GM10248 (cell line): Measurements from ENCODE around the gene MPST.
A peak's percentile ranks its signal among the peaks of the same experiment; 100 is the strongest.

Experiments used
- CTCF ChIA-PET: fragments of 300-600 bp; sonication (Branson Sonifier 250); formaldehyde crosslinking; extraction: SDS; loops from one replicate; lab custom pipeline; 2021; ENCODE audit warnings: antibody characterized with exemption; lab: Yijun Ruan, JAX
- POLR2A ChIA-PET: fragments of 350-650 bp; sonication (Branson Sonifier 250); formaldehyde crosslinking; extraction: SDS; loops from one replicate; lab custom pipeline; 2020; ENCODE audit warnings: antibody characterized with exemption; lab: Yijun Ruan, JAX
- DNase-seq: peaks from one replicate; pipeline ENCODE4 v3.0.0; 2012; ENCODE audit errors: extremely low spot score
- TF ChIP-seq, protein P1 (sequence below): IDR thresholded peaks from 2 replicates; pipeline ENCODE4 v1.5.1; 2012; ENCODE audit warnings: mild to moderate bottlenecking, low read depth; ENCODE audit errors: extremely low read depth, missing control alignments, control extremely low read depth

MPST gene

DNA sequence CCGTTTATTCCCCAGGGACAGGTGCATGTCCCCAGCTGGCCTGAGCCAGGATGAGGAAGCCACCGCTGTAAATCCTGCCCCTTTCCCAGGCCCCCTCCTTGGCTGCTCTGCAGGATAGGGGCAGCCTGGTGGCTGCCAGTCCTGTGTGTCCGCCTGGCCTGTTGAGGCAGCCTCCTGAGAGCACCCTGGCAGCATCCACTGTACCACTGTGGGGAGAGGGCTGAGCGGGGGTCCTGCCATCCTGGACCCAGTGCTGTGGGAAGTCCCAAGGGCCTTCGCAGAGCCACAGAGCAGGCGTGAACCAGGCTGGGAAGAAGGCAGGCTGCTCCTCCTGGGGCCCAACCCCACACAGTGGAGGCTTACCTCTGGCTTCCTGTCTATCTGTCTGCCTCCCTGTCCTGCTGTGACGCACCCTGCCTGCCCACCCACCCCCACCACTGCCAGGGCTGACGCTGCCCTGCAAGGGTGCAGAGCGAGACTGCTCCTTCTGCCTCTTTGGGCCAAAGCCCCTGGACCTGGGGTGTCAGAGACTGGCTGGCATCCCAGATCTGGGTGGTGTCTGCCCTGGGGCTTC is 40.4 kb downstream of the MPST start:
- no peak for DNase-seq
- CTCF ChIA-PET: interaction anchor here (2.0 to 2.1 kb wide), 2 partner anchors 15 to 17 kb away, joined by 4 to 7 read pairs; no protein-coding TSS in a partner anchor
- POLR2A ChIA-PET: no interaction called here
- TF ChIP-seq, protein P1, sequence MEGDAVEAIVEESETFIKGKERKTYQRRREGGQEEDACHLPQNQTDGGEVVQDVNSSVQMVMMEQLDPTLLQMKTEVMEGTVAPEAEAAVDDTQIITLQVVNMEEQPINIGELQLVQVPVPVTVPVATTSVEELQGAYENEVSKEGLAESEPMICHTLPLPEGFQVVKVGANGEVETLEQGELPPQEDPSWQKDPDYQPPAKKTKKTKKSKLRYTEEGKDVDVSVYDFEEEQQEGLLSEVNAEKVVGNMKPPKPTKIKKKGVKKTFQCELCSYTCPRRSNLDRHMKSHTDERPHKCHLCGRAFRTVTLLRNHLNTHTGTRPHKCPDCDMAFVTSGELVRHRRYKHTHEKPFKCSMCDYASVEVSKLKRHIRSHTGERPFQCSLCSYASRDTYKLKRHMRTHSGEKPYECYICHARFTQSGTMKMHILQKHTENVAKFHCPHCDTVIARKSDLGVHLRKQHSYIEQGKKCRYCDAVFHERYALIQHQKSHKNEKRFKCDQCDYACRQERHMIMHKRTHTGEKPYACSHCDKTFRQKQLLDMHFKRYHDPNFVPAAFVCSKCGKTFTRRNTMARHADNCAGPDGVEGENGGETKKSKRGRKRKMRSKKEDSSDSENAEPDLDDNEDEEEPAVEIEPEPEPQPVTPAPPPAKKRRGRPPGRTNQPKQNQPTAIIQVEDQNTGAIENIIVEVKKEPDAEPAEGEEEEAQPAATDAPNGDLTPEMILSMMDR: no peak

DNA sequence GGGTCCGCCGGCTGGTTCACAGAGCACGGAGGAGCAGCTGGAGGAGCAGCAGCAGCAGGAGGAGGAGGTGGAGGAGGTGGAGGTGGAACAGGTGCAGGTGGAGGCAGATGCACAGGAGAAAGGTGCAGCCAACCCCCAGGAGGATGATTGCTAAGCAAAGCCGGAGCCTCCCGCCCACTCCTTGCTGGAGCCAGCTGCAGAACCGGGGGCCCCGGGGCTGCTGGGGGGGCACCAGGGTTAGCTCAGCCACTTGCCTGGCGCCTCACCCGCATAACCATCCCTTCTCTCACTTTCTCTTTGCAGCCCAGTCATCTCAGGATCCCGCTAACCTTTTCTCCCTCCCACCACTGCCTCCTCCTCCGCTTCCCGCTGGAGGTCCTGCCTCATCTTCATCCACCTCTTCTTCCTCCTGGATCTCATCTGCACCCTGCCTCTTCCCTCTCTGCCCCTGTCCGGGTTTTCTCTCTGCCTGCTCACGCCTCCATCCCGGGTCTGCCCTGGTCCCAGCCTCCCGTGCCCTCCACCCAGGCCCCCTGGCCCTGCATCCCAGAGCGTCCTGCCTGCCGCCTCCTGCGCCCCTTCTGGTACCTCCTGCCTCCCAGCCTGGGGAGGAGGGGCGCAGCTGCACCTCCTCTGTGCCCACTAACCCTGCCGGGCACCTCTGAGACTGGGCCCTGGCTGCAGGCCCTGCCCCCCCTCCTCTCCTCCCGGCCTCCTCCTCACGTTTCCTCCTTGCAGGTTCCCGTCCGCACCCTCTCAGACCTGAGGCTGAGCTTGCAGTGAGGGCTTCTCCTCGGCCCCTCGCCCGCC is 41.5 kb downstream of the MPST start:
- ChIA-PET CTCF (interaction anchor here (0.9 to 2.1 kb wide), 3 partner anchors 16 to 200 kb away, joined by 3 to 7 read pairs (median 5); no protein-coding TSS in a partner anchor), POLR2A (no interaction called here)
- DNase-seq: peak; percentile 70
- TF ChIP-seq, protein P1: no peak

DNA sequence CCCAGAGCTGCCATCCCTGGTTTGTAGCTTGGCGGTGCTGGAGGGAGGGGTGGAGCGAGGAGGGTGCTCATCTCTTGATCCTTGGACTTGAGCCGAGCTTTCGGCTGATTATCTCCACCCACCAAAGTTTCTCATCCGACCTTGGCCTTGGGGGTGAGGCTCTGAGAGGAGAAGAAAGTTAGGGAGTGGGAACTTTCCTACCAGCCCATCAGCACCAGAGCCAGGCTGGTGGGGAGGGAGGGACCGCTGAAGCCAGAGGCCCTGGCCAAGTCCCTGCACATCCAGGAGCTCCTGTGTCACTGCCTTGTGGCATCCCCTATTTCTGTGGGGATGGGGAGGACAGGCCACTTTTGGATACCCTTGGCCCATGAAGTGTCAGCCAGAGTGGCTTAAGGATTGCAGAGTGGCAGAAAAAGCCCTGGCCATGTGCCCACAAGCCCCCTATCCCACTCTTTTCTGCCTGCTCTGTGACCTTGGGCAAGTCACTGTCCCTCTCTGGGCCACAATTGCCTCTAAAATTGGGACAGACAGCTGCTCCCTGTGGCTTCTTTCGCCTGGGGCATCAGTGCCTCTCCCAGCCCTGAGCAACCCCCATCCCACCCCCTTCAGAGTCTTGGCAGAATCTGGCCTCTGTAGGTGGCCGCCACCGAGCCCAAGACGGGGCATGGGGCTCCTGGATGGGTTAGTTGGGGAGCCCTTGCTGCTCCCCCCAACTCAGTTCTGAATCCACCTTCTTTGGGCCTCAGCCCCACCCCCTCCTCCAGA is 42.3 kb downstream of the MPST start:
- CTCF ChIA-PET: interaction anchor here (0.9 to 2.1 kb wide), 3 partner anchors 15 to 199 kb away, joined by 3 to 7 read pairs (median 5); no protein-coding TSS in a partner anchor
- DNase-seq: no peak
- POLR2A ChIA-PET: no interaction called here

DNA sequence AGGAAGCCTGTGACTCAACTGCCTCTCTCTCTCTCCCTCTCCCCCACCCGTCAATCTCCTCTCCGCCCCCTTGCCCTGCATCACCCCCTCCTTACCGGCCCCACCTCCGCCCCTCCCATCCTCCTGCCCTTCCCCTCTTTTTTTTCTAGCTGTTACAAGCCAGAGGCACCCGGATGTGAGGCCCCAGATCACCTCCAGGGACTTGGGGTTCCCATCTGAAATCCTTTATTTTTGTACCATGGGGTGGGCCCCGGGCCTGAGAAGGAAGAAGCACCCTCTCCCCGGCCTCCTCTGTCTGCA is 42.8 kb downstream of the MPST start:
- CTCF ChIA-PET: no interaction called here
- TF ChIP-seq, protein P1: no peak
- POLR2A ChIA-PET: no interaction called here
- DNase-seq: no peak

More for the DNA sequence above, 42.3 kb downstream of the MPST start:
- TF ChIP-seq, protein P1: no peak

DNA sequence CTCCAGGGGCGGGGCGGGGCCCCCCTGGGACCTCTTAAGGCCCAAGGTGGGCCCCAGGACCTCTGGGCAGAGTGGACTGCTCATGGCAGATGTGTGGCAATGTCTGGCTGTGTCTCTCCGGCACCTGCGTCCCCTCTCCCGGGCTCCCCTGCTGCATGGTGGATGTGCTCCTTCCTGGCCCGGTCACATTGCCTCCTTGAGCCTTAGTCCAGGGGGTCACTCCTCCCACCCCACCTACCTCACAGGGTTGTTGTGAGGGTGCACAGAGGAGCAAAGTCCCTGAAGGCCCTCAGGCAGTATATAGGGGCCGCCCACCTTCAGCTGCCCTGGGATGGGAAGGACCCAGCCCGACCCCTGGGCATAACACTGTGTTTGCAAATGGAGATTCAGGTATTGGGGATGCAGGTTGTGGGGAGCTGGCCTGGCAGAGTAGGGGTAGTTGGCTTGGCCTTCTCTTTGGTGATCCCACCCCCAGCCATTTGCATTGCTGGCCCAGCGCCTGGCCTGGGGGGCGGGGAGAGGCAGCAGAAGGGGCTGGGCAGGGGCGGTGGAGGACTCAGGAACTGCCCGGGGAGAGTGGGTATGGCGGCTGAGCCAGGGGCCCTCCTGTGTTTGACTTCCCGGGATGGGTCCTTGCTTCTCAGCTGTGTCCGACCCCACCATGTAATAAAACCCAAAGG is 43.3 kb downstream of the MPST start:
- ChIA-PET CTCF (interaction anchor here (1.1 kb wide), 1 partner anchor 41 kb away, joined by 3 read pairs; no protein-coding TSS in a partner anchor), POLR2A (no interaction called here)
- TF ChIP-seq, protein P1: no peak
- no peak for DNase-seq
